ENCODE results near the gene GPR3.

- TF ChIP-seq, protein P1, sequence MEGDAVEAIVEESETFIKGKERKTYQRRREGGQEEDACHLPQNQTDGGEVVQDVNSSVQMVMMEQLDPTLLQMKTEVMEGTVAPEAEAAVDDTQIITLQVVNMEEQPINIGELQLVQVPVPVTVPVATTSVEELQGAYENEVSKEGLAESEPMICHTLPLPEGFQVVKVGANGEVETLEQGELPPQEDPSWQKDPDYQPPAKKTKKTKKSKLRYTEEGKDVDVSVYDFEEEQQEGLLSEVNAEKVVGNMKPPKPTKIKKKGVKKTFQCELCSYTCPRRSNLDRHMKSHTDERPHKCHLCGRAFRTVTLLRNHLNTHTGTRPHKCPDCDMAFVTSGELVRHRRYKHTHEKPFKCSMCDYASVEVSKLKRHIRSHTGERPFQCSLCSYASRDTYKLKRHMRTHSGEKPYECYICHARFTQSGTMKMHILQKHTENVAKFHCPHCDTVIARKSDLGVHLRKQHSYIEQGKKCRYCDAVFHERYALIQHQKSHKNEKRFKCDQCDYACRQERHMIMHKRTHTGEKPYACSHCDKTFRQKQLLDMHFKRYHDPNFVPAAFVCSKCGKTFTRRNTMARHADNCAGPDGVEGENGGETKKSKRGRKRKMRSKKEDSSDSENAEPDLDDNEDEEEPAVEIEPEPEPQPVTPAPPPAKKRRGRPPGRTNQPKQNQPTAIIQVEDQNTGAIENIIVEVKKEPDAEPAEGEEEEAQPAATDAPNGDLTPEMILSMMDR (IDR thresholded peaks at IDR 0.05): no peak
- TF ChIP-seq POLR2A (IDR thresholded peaks at IDR 0.05): no peak
Observed at GRCh38 chr1:27393641-27394281, 1.3 kb downstream of the GPR3 start.

Measured in vagina (tissue), 2 donors.